Mesenchymal stem cell (in vitro differentiated cells and primary cell): ENCODE data around the gene UBALD2.
A peak's percentile ranks its signal among the peaks of the same experiment; 100 is the strongest.

ENCODE experiments used
- DNase-seq: peaks from one replicate; pipeline ENCODE4 v3.0.0-alpha.2; 2013
- H2AFZ ChIP-seq: one replicate; pipeline ENCODE4 v1.6.1; 2013; ENCODE audit warnings: low read depth, mild to moderate bottlenecking, control low read depth, inconsistent platforms, low read length, moderate library complexity
- H2AK5ac ChIP-seq: 2 replicates; pipeline ENCODE4 v1.6.1; 2013; ENCODE audit warnings: low read length, moderate library complexity, mild to moderate bottlenecking, inconsistent platforms; ENCODE audit not compliant: severe bottlenecking
- H2BK120ac ChIP-seq: one replicate; pipeline ENCODE4 v1.6.1; 2013; ENCODE audit warnings: low read depth, mild to moderate bottlenecking, inconsistent platforms, low read length, moderate library complexity
- H2BK12ac ChIP-seq, 2 experiments: one replicate each; pipeline ENCODE4 v1.6.1; 2013; ENCODE audit warnings: inconsistent platforms in 2 of 2, low read length in 2 of 2, mild to moderate bottlenecking in 2 of 2, moderate library complexity in 2 of 2, control low read depth in 1 of 2
- H2BK15ac ChIP-seq: one replicate; pipeline ENCODE4 v1.6.1; 2013; ENCODE audit warnings: mild to moderate bottlenecking, low read depth, inconsistent platforms; ENCODE audit not compliant: poor library complexity, severe bottlenecking
- H2BK5ac ChIP-seq: 2 replicates; pipeline ENCODE4 v1.6.1; 2013; ENCODE audit warnings: low read depth, mild to moderate bottlenecking, low read length, control low read depth, inconsistent platforms; ENCODE audit not compliant: poor library complexity, severe bottlenecking
- H3K14ac ChIP-seq, 2 experiments: one replicate each; pipeline ENCODE4 v1.6.1; 2013; ENCODE audit warnings: inconsistent platforms in 2 of 2, low read length in 2 of 2, control low read depth in 1 of 2, mild to moderate bottlenecking in 1 of 2, moderate library complexity in 1 of 2
- H3K18ac ChIP-seq, 2 experiments: one replicate each; pipeline ENCODE4 v1.6.1; 2013; ENCODE audit warnings: inconsistent platforms in 2 of 2, low read length in 2 of 2, control low read depth in 1 of 2, low read depth in 1 of 2, mild to moderate bottlenecking in 1 of 2
- H3K23ac ChIP-seq, 2 experiments: one replicate each; pipeline ENCODE4 v1.6.1; 2013; ENCODE audit warnings: inconsistent platforms in 2 of 2, low read length in 2 of 2, mild to moderate bottlenecking in 2 of 2, moderate library complexity in 2 of 2, control low read depth in 1 of 2
- H3K27ac ChIP-seq: 2 replicates; pipeline ENCODE4 v1.5.1; 2013; ENCODE audit warnings: mild to moderate bottlenecking, moderate library complexity, low read length, control low read depth, inconsistent platforms; ENCODE audit not compliant: poor library complexity, severe bottlenecking
- H3K27me3 ChIP-seq, 2 experiments: 2 replicates each; pipeline versions ENCODE4 v1.6.1 to v1.7.0; 2013; ENCODE audit warnings: low read length in 2 of 2, mild to moderate bottlenecking in 2 of 2, moderate library complexity in 2 of 2, control low read depth in 1 of 2, inconsistent platforms in 1 of 2; ENCODE audit not compliant: control insufficient read depth in 1 of 2, insufficient read depth in 1 of 2
- H3K36me3 ChIP-seq, 2 experiments: 2 replicates each; pipeline versions ENCODE4 v1.6.1 to v1.7.0; 2013; ENCODE audit warnings: low read length in 2 of 2, control low read depth in 1 of 2, inconsistent platforms in 1 of 2, low read depth in 1 of 2, mild to moderate bottlenecking in 1 of 2; ENCODE audit not compliant: insufficient read depth in 2 of 2, control insufficient read depth in 1 of 2
- H3K4ac ChIP-seq, 2 experiments: one replicate each; pipeline ENCODE4 v1.6.1; 2013; ENCODE audit warnings: inconsistent platforms in 2 of 2, low read length in 2 of 2, mild to moderate bottlenecking in 2 of 2, moderate library complexity in 2 of 2, control low read depth in 1 of 2, low read depth in 1 of 2
- H3K4me1 ChIP-seq: 2 replicates; pipeline ENCODE4 v1.6.1; 2013; ENCODE audit warnings: low read depth, low read length, control low read depth; ENCODE audit not compliant: control insufficient read depth, insufficient read depth
- H3K4me2 ChIP-seq: 2 replicates; pipeline ENCODE4 v1.6.1; 2013; ENCODE audit warnings: low read length, mild to moderate bottlenecking, inconsistent platforms; ENCODE audit not compliant: poor library complexity, severe bottlenecking
- H3K4me3 ChIP-seq, 2 experiments: 2 replicates each; pipeline versions ENCODE4 v1.5.1 to v1.7.0; 2013; ENCODE audit warnings: low read length in 2 of 2, mild to moderate bottlenecking in 2 of 2, control low read depth in 1 of 2, low read depth in 1 of 2; ENCODE audit not compliant: insufficient read depth in 1 of 2
- H3K79me1 ChIP-seq: replicated peaks from 2 replicates; pipeline ENCODE4 v1.6.1; 2013; ENCODE audit warnings: mild to moderate bottlenecking, control low read depth, low read length, inconsistent platforms; ENCODE audit not compliant: poor library complexity, severe bottlenecking
- H3K9ac ChIP-seq: 2 replicates; pipeline ENCODE4 v1.7.0; 2013; ENCODE audit warnings: mild to moderate bottlenecking, low read length, moderate library complexity
- H3K9me3 ChIP-seq: 2 replicates; pipeline ENCODE4 v1.7.0; 2013; ENCODE audit warnings: mild to moderate bottlenecking, low read length; ENCODE audit not compliant: control insufficient read depth
- H4K8ac ChIP-seq: one replicate; pipeline ENCODE4 v1.6.1; 2013; ENCODE audit warnings: inconsistent platforms, mild to moderate bottlenecking, low read length, moderate library complexity
- H4K91ac ChIP-seq: one replicate; pipeline ENCODE4 v1.6.1; 2013; ENCODE audit warnings: mild to moderate bottlenecking, low read length, inconsistent platforms
- WGBS: methylation state at CpG from one replicate; pipeline ENCODE4 v1.1.7; 2013; ENCODE audit warnings: mixed read lengths; 5-methylcytosine and 5-hydroxymethylcytosine counted together

The UBALD2 gene

DNA sequence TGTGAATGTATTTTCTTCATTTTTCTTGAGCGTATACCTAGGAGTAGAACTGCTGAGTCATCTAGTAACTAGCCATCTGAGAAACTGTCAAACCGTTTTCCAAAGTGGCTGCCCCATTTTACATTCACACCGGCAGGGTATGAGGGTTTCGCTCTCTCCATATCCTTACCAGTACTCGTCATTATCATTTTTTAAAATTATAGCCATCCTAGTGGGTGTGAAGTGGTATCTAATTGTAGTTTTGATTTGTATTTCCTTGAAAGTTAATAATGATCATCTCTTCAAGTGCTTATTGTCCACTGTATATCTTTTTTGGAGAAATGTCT lies 30.8 kb upstream of the UBALD2 start:
- no peak overlapping the region for H2AFZ ChIP-seq
- no peak overlapping the region for H3K4me2 ChIP-seq
- H4K8ac ChIP-seq, result no peak overlapping the region
- no peak overlapping the region for H2BK120ac ChIP-seq
- H3K4me1 ChIP-seq, result peaks cover 9% of the 10 kb centered on the region
- H3K14ac ChIP-seq, result no peak overlapping the region
- H3K9ac ChIP-seq, result no peak overlapping the region
- H3K79me1 ChIP-seq, result peaks cover 4% of the 10 kb centered on the region
- no peak overlapping the region for H2BK12ac ChIP-seq
- no peak overlapping the region for H2BK5ac ChIP-seq
- no peak overlapping the region for H2AK5ac ChIP-seq
- no peak overlapping the region for H4K91ac ChIP-seq
- H3K23ac ChIP-seq, result no peak overlapping the region
- H3K27ac ChIP-seq, result no peak overlapping the region
- H3K4me3 ChIP-seq, result no peak overlapping the region
- no peak overlapping the region for H2BK15ac ChIP-seq
- no peak for DNase-seq
- H3K9me3 ChIP-seq, result no peaks in the 10 kb centered on the region
- no peaks in the 10 kb centered on the region for H3K36me3 ChIP-seq
- no peak overlapping the region for H3K18ac ChIP-seq
- peaks cover 0 to 8% of the 10 kb centered on the region in 2 experiments for H3K27me3 ChIP-seq
- 69% methylated on average over 2 of the region's 5 CpGs for WGBS
- no peak overlapping the region for H3K4ac ChIP-seq

DNA sequence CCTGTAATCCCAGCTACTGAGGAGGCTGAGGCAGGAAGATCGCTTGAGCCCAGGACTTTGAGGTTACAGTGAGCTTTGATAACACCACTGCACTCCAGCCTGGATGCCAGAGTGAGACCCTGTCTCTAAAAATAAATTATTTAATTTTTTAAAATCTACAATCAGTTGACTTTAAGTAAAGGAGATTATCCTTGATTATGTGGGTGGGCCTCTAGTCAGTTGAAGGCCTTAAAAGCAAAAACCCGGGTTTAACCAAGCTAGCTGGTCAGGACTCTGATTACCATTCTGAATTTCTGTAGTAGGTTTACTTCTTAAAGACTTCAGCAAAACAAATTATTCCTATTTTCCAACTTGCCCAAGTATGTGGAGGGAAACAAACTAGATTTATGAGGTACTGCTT lies 29.3 kb upstream of the UBALD2 start:
- no peaks in the 10 kb centered on the region for H3K9me3 ChIP-seq
- no peak overlapping the region for H3K4ac ChIP-seq
- H2BK5ac ChIP-seq, result no peak overlapping the region
- no peak overlapping the region for H3K27ac ChIP-seq
- no peak overlapping the region for H3K4me3 ChIP-seq
- H2BK120ac ChIP-seq, result no peak overlapping the region
- H3K4me2 ChIP-seq, result no peak overlapping the region
- H2BK12ac ChIP-seq, result no peak overlapping the region
- H2AFZ ChIP-seq, result no peak overlapping the region
- peaks cover 16% of the 10 kb centered on the region for H3K4me1 ChIP-seq
- H4K8ac ChIP-seq, result no peak overlapping the region
- no peak overlapping the region for H3K14ac ChIP-seq
- no peaks in the 10 kb centered on the region for H3K36me3 ChIP-seq
- no peak overlapping the region for H2AK5ac ChIP-seq
- WGBS, result 100% methylated on average over 1 of the region's 2 CpGs
- H3K27me3 ChIP-seq, result peaks cover 0 to 7% of the 10 kb centered on the region in 2 experiments
- no peak overlapping the region for H4K91ac ChIP-seq
- no peak overlapping the region for H2BK15ac ChIP-seq
- H3K9ac ChIP-seq, result no peak overlapping the region
- DNase-seq, result no peak
- peaks cover 3% of the 10 kb centered on the region for H3K79me1 ChIP-seq
- no peak overlapping the region for H3K23ac ChIP-seq
- H3K18ac ChIP-seq, result no peak overlapping the region

DNA sequence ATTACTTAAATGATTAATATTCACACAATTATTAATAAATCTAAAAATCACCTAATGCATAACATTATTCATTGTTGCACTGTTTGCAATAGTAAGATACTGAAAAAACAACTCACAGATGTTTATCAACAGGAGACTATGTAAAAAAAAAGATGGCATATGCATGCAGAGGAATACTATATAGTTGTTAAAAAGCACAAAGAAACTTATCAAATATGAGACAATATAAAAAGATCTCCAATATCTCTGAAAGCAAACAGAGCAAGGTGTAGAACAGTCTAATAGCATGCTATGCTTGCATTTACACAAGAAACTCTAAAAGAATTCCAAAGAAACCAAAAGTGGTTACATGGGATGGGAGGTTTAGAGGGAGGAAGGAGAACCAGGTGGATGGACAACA lies 28.5 kb upstream of the UBALD2 start:
- H4K8ac ChIP-seq, result no peak overlapping the region
- H3K9ac ChIP-seq, result no peak overlapping the region
- H4K91ac ChIP-seq, result no peak overlapping the region
- no peak for DNase-seq
- H3K14ac ChIP-seq, result no peak overlapping the region
- H3K4me3 ChIP-seq, result no peak overlapping the region
- H3K79me1 ChIP-seq, result peaks cover 2% of the 10 kb centered on the region
- no peak overlapping the region for H2AFZ ChIP-seq
- no peaks in the 10 kb centered on the region for H3K9me3 ChIP-seq
- H3K4me1 ChIP-seq, result peaks cover 20% of the 10 kb centered on the region
- H3K23ac ChIP-seq, result no peak overlapping the region
- H3K27me3 ChIP-seq, result peaks cover 0 to 7% of the 10 kb centered on the region in 2 experiments
- no peaks in the 10 kb centered on the region for H3K36me3 ChIP-seq
- H2AK5ac ChIP-seq, result no peak overlapping the region
- no peak overlapping the region for H2BK12ac ChIP-seq
- H2BK5ac ChIP-seq, result no peak overlapping the region
- H3K27ac ChIP-seq, result no peak overlapping the region
- no peak overlapping the region for H2BK15ac ChIP-seq
- no peak overlapping the region for H3K4ac ChIP-seq
- H3K18ac ChIP-seq, result no peak overlapping the region
- no peak overlapping the region for H3K4me2 ChIP-seq
- no peak overlapping the region for H2BK120ac ChIP-seq

DNA sequence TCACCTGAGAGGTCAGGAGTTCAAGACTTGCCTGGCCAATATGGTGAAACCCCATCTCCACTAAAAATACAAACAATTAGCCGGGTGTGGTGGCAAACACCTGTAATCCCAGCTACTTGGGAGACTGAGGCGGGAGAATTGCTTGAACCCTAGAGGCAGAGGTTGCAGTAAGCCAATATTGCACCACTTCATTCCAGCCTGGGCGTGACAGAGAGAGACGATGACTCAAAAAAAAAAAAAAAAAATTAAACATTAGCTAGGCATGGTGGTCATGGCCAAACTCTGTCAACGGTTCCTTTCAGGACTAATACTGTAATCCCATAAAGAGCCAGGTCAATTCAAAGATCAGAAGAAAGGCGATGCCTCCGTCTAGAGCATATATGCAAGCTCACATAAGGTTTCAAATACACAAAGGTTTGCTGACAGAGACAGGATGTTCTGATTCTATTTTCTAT lies 27.3 kb upstream of the UBALD2 start:
- Histone ChIP-seq H4K91ac (no peak overlapping the region), H2BK5ac (no peak overlapping the region), H3K27ac (no peak overlapping the region), H3K4me2 (no peak overlapping the region), H3K36me3 (no peaks in the 10 kb centered on the region), H3K27me3 (peaks cover 0 to 19% of the 10 kb centered on the region in 2 experiments), H3K9ac (no peak overlapping the region), H4K8ac (no peak overlapping the region), H3K14ac (no peak overlapping the region), H2AFZ (no peak overlapping the region), H2BK120ac (no peak overlapping the region), H3K18ac (no peak overlapping the region), H3K4me3 (no peak overlapping the region), H3K4ac (no peak overlapping the region), H3K9me3 (no peaks in the 10 kb centered on the region), H2BK12ac (no peak overlapping the region), H3K79me1 (peaks cover 5% of the 10 kb centered on the region), H2BK15ac (no peak overlapping the region), H3K4me1 (peaks cover 24% of the 10 kb centered on the region), H3K23ac (no peak overlapping the region), H2AK5ac (no peak overlapping the region)
- DNase-seq, result peak; percentile 23
- WGBS, result 96% methylated on average over 7 of the region's 7 CpGs
